GM12878 (cell line): Measurements from ENCODE around the gene ERC2. TPM values are rescaled to one million over a fixed set of nuclear protein-coding genes. Genes with fewer than 3 reads are reported as not detected.

Experiments used
- ATAC-seq: fragments of 200-7000 bp; cut with Tn5 transposase; 3 replicates; pipeline ENCODE4 v1.9.1; 2020; ENCODE audit warnings: mild to moderate bottlenecking, moderate library complexity
- BruUV-seq: library from RNA; stranded (reverse); fragments of 400-500 nt; replicated peaks from 2 replicates; lab custom pipeline; 2021; lab: Mats Ljungman, UMichigan
- CTCF ChIA-PET: fragments of 300-600 bp; sonication (Branson Sonifier 250); formaldehyde crosslinking; extraction: SDS; loops from one replicate; lab custom pipeline; 2021; ENCODE audit warnings: inconsistent platforms; lab: Yijun Ruan, JAX
- POLR2A ChIA-PET: fragments of 350-600 bp; formaldehyde crosslinking; extraction: SDS; loops from one replicate; lab custom pipeline; 2021; ENCODE audit warnings: inconsistent platforms; lab: Charles Lee
- RAD21 ChIA-PET: fragments of 300-600 bp; sonication (Branson Sonifier 250); formaldehyde crosslinking; loops from one replicate; lab custom pipeline; 2023; ENCODE audit warnings: antibody characterized with exemption; ENCODE audit not compliant: unreplicated experiment; lab: Charles Lee
- SMC1A ChIA-PET: fragments of 300-600 bp; sonication (Branson Sonifier 250); formaldehyde crosslinking; loops from one replicate; lab custom pipeline; 2023; ENCODE audit not compliant: unreplicated experiment, uncharacterized antibody; lab: Charles Lee
- DNase-seq: peaks from one replicate; pipeline ENCODE4 v3.0.0-alpha.2; 2011; ENCODE audit warnings: low read depth, low spot score
- FAIRE-seq: peaks from 3 replicates; lab custom pipeline; 2011; peaks lifted over from hg19 to GRCh38; lab: Jason Lieb, UNC
- H2AFZ ChIP-seq: 2 replicates; pipeline ENCODE4 v1.6.0; 2011; ENCODE audit warnings: low read depth, low read length, control low read depth; ENCODE audit not compliant: control insufficient read depth
- H3K27ac ChIP-seq: 2 replicates; pipeline ENCODE4 v1.5.1; 2011; ENCODE audit warnings: control low read depth; ENCODE audit not compliant: control insufficient read depth, insufficient read depth
- H3K27me3 ChIP-seq, 2 experiments: replicated peaks in 1 of 2; 2 replicates each; pipeline versions ENCODE4 v1.6.0 to v1.6.1; 2011; ENCODE audit warnings: low read length in 1 of 2; ENCODE audit not compliant: control insufficient read depth in 2 of 2, insufficient read depth in 2 of 2
- H3K36me3 ChIP-seq, 2 experiments: 2 replicates each; pipeline ENCODE4 v1.5.1; 2011; ENCODE audit warnings: low read length in 1 of 2; ENCODE audit not compliant: control insufficient read depth in 2 of 2, insufficient read depth in 2 of 2
- H3K4me1 ChIP-seq: 2 replicates; pipeline ENCODE4 v1.6.1; 2011; ENCODE audit warnings: mild to moderate bottlenecking, low read length, moderate library complexity, mixed read lengths; ENCODE audit not compliant: control insufficient read depth, insufficient read depth
- H3K4me2 ChIP-seq: 2 replicates; pipeline ENCODE4 v1.6.0; 2011; ENCODE audit warnings: control low read depth; ENCODE audit not compliant: control insufficient read depth, insufficient read depth
- H3K4me3 ChIP-seq: fragments of 200-600 bp; sonication (generic); 2 replicates; pipeline ENCODE4 v1.5.1; 2016
- H3K79me2 ChIP-seq: 2 replicates; pipeline ENCODE4 v1.6.0; 2011; ENCODE audit warnings: low read length; ENCODE audit not compliant: control insufficient read depth, insufficient read depth
- H3K9ac ChIP-seq: 2 replicates; pipeline ENCODE4 v1.8.0; 2011; ENCODE audit warnings: low read length, control low read depth, mixed read lengths; ENCODE audit not compliant: control insufficient read depth, insufficient read depth
- H3K9me3 ChIP-seq: replicated peaks from 3 replicates; pipeline ENCODE4 v1.5.1; 2011; ENCODE audit warnings: mild to moderate bottlenecking, low read length; ENCODE audit not compliant: control insufficient read depth, insufficient read depth
- H4K20me1 ChIP-seq: 2 replicates; pipeline ENCODE4 v1.6.0; 2011; ENCODE audit not compliant: control insufficient read depth, insufficient read depth
- BCLAF1 ChIP-seq: fragments of 450-650 bp; IDR thresholded peaks from 2 replicates; pipeline ENCODE4 v1.6.1; 2017; ENCODE audit warnings: antibody characterized with exemption, mild to moderate bottlenecking, moderate library complexity
- CUX1 ChIP-seq: IDR thresholded peaks from 2 replicates; pipeline ENCODE4 v1.6.1; 2012; ENCODE audit warnings: improper control_type of control experiment, low read depth, low read length; ENCODE audit not compliant: insufficient replicate concordance
- GABPA ChIP-seq: IDR thresholded peaks from 2 replicates; pipeline ENCODE4 v1.6.1; 2014; ENCODE audit warnings: antibody characterized with exemption, low read depth, mild to moderate bottlenecking, inconsistent platforms
- KDM1A ChIP-seq: fragments of 200-600 bp; sonication (generic); IDR thresholded peaks from 2 replicates; pipeline ENCODE4 v1.6.1; 2016; ENCODE audit warnings: borderline replicate concordance
- KLF5 ChIP-seq: fragments of 450-650 bp; IDR thresholded peaks from 2 replicates; pipeline ENCODE4 v1.6.1; 2014; ENCODE audit warnings: mild to moderate bottlenecking; ENCODE audit not compliant: partially characterized antibody
- LARP7 ChIP-seq: fragments of 450-650 bp; IDR thresholded peaks from 2 replicates; pipeline ENCODE4 v1.6.1; 2017; ENCODE audit warnings: mild to moderate bottlenecking
- MXI1 ChIP-seq: fragments of 150-350 bp; IDR thresholded peaks from 2 replicates; pipeline ENCODE4 v1.6.1; 2011; ENCODE audit warnings: low read depth, mild to moderate bottlenecking, inconsistent platforms, low read length, improper control_type of control experiment
- NR2C1 ChIP-seq: fragments of 450-650 bp; IDR thresholded peaks from 2 replicates; pipeline ENCODE4 v1.6.1; 2017; ENCODE audit warnings: antibody characterized with exemption, mild to moderate bottlenecking, moderate library complexity
- NR2C2 ChIP-seq: IDR thresholded peaks from 2 replicates; pipeline ENCODE4 v1.6.1; 2011; ENCODE audit warnings: borderline replicate concordance, low read depth; ENCODE audit not compliant: control insufficient read depth, insufficient read length
- PAX5 ChIP-seq: IDR thresholded peaks from 2 replicates; pipeline ENCODE4 v1.6.1; 2011; ENCODE audit warnings: low read depth, low read length, borderline replicate concordance
- POLR2A ChIP-seq: IDR thresholded peaks from 2 replicates; pipeline ENCODE4 v1.6.1; 2011; ENCODE audit warnings: low read depth, mild to moderate bottlenecking, low read length
- RELA ChIP-seq: fragments of 450-650 bp; IDR thresholded peaks from 2 replicates; pipeline ENCODE4 v1.8.0; 2014; ENCODE audit warnings: borderline replicate concordance; ENCODE audit not compliant: partially characterized antibody
- TCF3 ChIP-seq: IDR thresholded peaks from 2 replicates; pipeline ENCODE4 v1.6.1; 2012; ENCODE audit warnings: low read depth, mild to moderate bottlenecking, low read length, borderline replicate concordance; ENCODE audit not compliant: insufficient read depth
- YBX1 ChIP-seq: fragments of 450-650 bp; IDR thresholded peaks from 2 replicates; pipeline ENCODE4 v1.6.1; 2016; ENCODE audit warnings: antibody characterized with exemption
- ZBED1 ChIP-seq: IDR thresholded peaks from 2 replicates; pipeline ENCODE4 v1.6.1; 2016; ENCODE audit warnings: borderline replicate concordance
- ZNF24 ChIP-seq: fragments of 450-650 bp; IDR thresholded peaks from 2 replicates; pipeline ENCODE4 v1.6.1; 2017; ENCODE audit warnings: antibody characterized with exemption, mild to moderate bottlenecking
- WGBS: methylation state at CpG from one replicate; pipeline ENCODE4 v1.1.6; 2016; ENCODE audit warnings: low lambda C conversion rate; ENCODE audit not compliant: insufficient replicate concordance, insufficient coverage; ENCODE audit errors: missing lambda C conversion rate; 5-methylcytosine and 5-hydroxymethylcytosine counted together
- in situ Hi-C: fragments of 300-500 bp; cut with MboI; formaldehyde crosslinking; loops from 9 replicates; pipeline ENCODE4 v1.14.3; 2018; ENCODE audit warnings: mixed read lengths
- intact Hi-C: fragments of 100-400 bp; cut with micrococcal nuclease; formaldehyde crosslinking; loops from one replicate; pipeline ENCODE4 v1.14.2; 2022; ENCODE audit not compliant: unreplicated experiment
- polyA plus RNA-seq, 11 experiments: library from polyadenylated mRNA; depleted of rRNA in 4 of 11; unstranded in 6 of 11; stranded (reverse) in 5 of 11; fragments of >200 nt; fragmentation: Nextera tagmentation in 4 of 11; fragmentation: Illumina TruSeq in 1 of 11; extraction: Ambion mirVana in 4 of 11; extraction: Trizol in 1 of 11; gene quantifications; 1 replicate in 1 of 11; 2 replicates in 10 of 11; pipeline versions ENCODE4 v1.2.1 to v1.2.3, GENCODE V29; 2011 to 2016; ENCODE audit warnings: inconsistent platforms in 2 of 11, missing spikeins in 2 of 11, low read depth in 1 of 11
- total RNA-seq, 4 experiments: library from RNA; depleted of rRNA in 3 of 4; stranded (reverse); fragments of >200 nt in 3 of 4; fragmentation: Illumina TruSeq in 1 of 4; extraction: Trizol in 1 of 4; gene quantifications; 2 replicates each; pipeline versions ENCODE4 v1.2.1 to v1.2.3, GENCODE V29; 2013 to 2021
- TF ChIP-seq, protein P1 (sequence below): fragments of 150-350 bp; IDR thresholded peaks from 2 replicates; pipeline ENCODE4 v1.6.1; 2014; ENCODE audit warnings: mild to moderate bottlenecking, low read depth, low read length

ERC2 gene
- total and polyA plus RNA-seq, 10 of the 15 experiments (the other 5 are each of a cell fraction or from before 2014, with no cell fraction given), result 0.06 to 1.4 (median 0.12) TPM; not detected in 3

DNA sequence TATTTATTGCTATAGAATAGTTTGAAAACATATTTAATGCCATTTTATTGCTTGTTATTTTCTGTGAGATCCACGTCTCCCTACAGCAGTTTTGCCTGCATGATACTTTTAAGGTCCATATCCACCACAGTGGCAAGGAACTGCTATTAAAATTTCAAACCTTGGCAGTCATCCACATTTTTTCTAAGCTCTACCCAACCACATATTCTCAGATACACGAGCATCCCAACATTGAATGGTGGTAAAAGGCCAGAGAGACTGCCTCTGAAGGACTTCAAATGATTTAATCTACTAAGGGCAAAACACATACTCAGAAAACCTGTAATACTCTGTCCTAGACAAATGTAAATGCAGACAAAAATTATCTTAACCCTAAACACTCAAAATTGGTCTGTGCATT is 173.1 kb downstream of the ERC2 start:
- no peaks in the 10 kb centered on the region for H3K79me2 ChIP-seq
- ChIA-PET CTCF (no interaction called here), RAD21 (no interaction called here), POLR2A (no interaction called here), SMC1A (no interaction called here)
- H3K4me3 ChIP-seq, result no peak overlapping the region
- H2AFZ ChIP-seq, result no peak overlapping the region
- H3K9ac ChIP-seq, result no peak overlapping the region
- no peak for ATAC-seq
- H3K36me3 ChIP-seq, result no peaks in the 10 kb centered on the region
- 13% methylated on average over 2 of the region's 2 CpGs for whole genome bisulfite sequencing
- H4K20me1 ChIP-seq, result no peaks in the 10 kb centered on the region
- in situ Hi-C loops (no loop called here), intact Hi-C loops (no loop called here)
- H3K27me3 ChIP-seq, result no peaks in the 10 kb centered on the region
- H3K4me1 ChIP-seq, result peaks cover 9% of the 10 kb centered on the region
- FAIRE-seq, result no peak
- no peak overlapping the region for H3K27ac ChIP-seq
- no peaks in the 10 kb centered on the region; the same call in 2 of the 3 replicates for H3K9me3 ChIP-seq
- DNase-seq, result no peak
- no peak overlapping the region for H3K4me2 ChIP-seq
- no TSS peak for BruUV-seq
- TF ChIP-seq ZNF24 (no peak), PAX5 (no peak), CUX1 (no peak), MXI1 (no peak), YBX1 (no peak), KLF5 (no peak), LARP7 (no peak), GABPA (no peak), KDM1A (no peak), NR2C1 (no peak), NR2C2 (no peak), RELA (no peak), TCF3 (no peak), BCLAF1 (no peak), POLR2A (no peak), ZBED1 (no peak)
- TF ChIP-seq, protein P1, sequence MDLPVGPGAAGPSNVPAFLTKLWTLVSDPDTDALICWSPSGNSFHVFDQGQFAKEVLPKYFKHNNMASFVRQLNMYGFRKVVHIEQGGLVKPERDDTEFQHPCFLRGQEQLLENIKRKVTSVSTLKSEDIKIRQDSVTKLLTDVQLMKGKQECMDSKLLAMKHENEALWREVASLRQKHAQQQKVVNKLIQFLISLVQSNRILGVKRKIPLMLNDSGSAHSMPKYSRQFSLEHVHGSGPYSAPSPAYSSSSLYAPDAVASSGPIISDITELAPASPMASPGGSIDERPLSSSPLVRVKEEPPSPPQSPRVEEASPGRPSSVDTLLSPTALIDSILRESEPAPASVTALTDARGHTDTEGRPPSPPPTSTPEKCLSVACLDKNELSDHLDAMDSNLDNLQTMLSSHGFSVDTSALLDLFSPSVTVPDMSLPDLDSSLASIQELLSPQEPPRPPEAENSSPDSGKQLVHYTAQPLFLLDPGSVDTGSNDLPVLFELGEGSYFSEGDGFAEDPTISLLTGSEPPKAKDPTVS, result no peak
